Breast epithelium (tissue), 4 donors: ENCODE data around the gene EIF2S2. TPM values are rescaled to one million over a fixed set of nuclear protein-coding genes. Genes with fewer than 3 reads are reported as not detected.

Source experiments
- DNase-seq, 2 donors: peaks; one replicate each; pipeline ENCODE4 v3.0.0-alpha.2; 2019; ENCODE audit warnings: low spot score in 2 of 2
- H3K27ac ChIP-seq, 2 donors: fragments of 200-600 bp; sonication (generic) in 1 of 2; one replicate each; pipeline ENCODE4 v1.5.1; 2016 to 2019; ENCODE audit warnings: mild to moderate bottlenecking in 1 of 2
- H3K27me3 ChIP-seq, 2 donors: fragments of 200-600 bp; sonication (generic) in 1 of 2; one replicate each; pipeline versions ENCODE4 v1.5.1 to v1.6.0; 2017 to 2019; ENCODE audit warnings: control low read depth in 1 of 2, mild to moderate bottlenecking in 1 of 2
- H3K36me3 ChIP-seq: fragments of 200-600 bp; one replicate; pipeline ENCODE4 v1.5.1; 2019
- H3K4me1 ChIP-seq, 2 donors: fragments of 200-600 bp; sonication (generic); one replicate each; pipeline ENCODE4 v1.5.1; 2016 to 2019; ENCODE audit warnings: control low read depth in 1 of 2
- H3K4me3 ChIP-seq, 3 donors: fragments of 200-600 bp; sonication (generic); 1 replicate in 2 of 3; 2 replicates in 1 of 3; pipeline ENCODE4 v1.5.1; 2016 to 2019; ENCODE audit warnings: mild to moderate bottlenecking in 3 of 3, moderate library complexity in 2 of 3
- H3K9me3 ChIP-seq, 2 donors: fragments of 200-600 bp; sonication (generic) in 1 of 2; one replicate each; pipeline ENCODE4 v1.5.1; 2016 to 2019; ENCODE audit warnings: control low read depth in 1 of 2
- CTCF ChIP-seq, 3 donors: fragments of 450-650 bp; IDR thresholded peaks; one replicate each; pipeline ENCODE4 v1.5.1; 2016 to 2017; ENCODE audit warnings: antibody characterized with exemption in 3 of 3, mild to moderate bottlenecking in 3 of 3, moderate library complexity in 3 of 3
- POLR2A ChIP-seq: fragments of 450-650 bp; IDR thresholded peaks from one replicate; pipeline ENCODE4 v1.6.1; 2016; ENCODE audit warnings: antibody characterized with exemption, mild to moderate bottlenecking, moderate library complexity
- POLR2AphosphoS5 ChIP-seq, 3 donors: sonication (generic); formaldehyde crosslinking; IDR thresholded peaks; one replicate each; pipeline ENCODE4 v1.6.1; 2017; ENCODE audit warnings: antibody characterized with exemption in 3 of 3
- intact Hi-C: fragments of 100-400 bp; cut with DNase I; formaldehyde crosslinking; loops from one replicate; pipeline ENCODE4 v1.15.1; 2023; ENCODE audit warnings: low total_unique reads
- total RNA-seq, 3 donors: library from RNA; depleted of rRNA; stranded (reverse); fragments of >200 nt; gene quantifications; one replicate each; pipeline ENCODE4 v1.1.0, GENCODE V29; 2016

EIF2S2 gene
- total RNA-seq, 3 donors from 2014 or later: 45.6 to 55.4 (median 45.8) TPM

DNA sequence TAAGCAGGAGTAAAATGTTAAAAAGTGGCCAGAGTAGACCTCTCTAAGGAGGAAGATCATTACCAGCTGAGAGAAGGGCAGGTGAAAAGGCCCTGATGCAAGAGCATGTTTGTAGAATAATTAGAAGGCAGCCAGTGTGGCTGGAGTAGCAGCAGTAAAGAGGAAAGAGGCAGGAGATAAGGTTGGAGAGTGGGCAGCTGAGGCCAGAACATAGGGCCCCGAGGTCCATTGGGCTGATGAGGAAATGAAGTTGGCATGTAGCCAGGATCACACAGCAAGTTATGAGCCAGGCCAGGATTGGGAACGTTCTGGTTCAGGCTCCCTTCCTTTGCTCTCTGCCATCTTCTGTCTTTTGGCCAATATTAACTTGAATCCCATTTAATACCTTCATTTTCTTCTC, 66.7 kb downstream of the EIF2S2 start:
- Histone ChIP-seq H3K27me3 (no peaks in the 10 kb centered on the region), H3K36me3 (no peaks in the 10 kb centered on the region), H3K4me3 (no peak overlapping the region), H3K4me1 (peaks cover 0 to 6% of the 10 kb centered on the region in 2 donors), H3K9me3 (no peaks in the 10 kb centered on the region), H3K27ac (no peak overlapping the region)
- intact Hi-C loops: no loop called here
- DNase-seq: no peak
- TF ChIP-seq CTCF (IDR thresholded peaks at IDR 0.05) (no peak), POLR2A (no peak), POLR2AphosphoS5 (IDR thresholded peaks at IDR 0.05) (no peak)

GRCh38 chr20:34043025-34043424, 69.0 kb downstream of the EIF2S2 start:
- TF ChIP-seq CTCF (IDR thresholded peaks at IDR 0.05) (no peak), POLR2A (no peak), POLR2AphosphoS5 (IDR thresholded peaks at IDR 0.05) (no peak)
- Histone ChIP-seq H3K4me1 (no peaks in the 10 kb centered on the region), H3K4me3 (no peak overlapping the region), H3K27me3 (no peaks in the 10 kb centered on the region), H3K36me3 (no peaks in the 10 kb centered on the region), H3K27ac (no peak overlapping the region), H3K9me3 (no peaks in the 10 kb centered on the region)
- intact Hi-C loops: no loop called here
- no peak for DNase-seq

- Histone ChIP-seq H3K27me3 (no peaks in the 10 kb centered on the region), H3K9me3 (no peaks in the 10 kb centered on the region), H3K4me1 (no peaks in the 10 kb centered on the region), H3K27ac (peak overlapping the region in 1 of 2 donors; percentile 23), H3K4me3 (no peak overlapping the region), H3K36me3 (no peaks in the 10 kb centered on the region)
- DNase-seq: no peak
- intact Hi-C loops: no loop called here
- TF ChIP-seq POLR2AphosphoS5 (IDR thresholded peaks at IDR 0.05): no peak
- no peak for TF ChIP-seq CTCF (IDR thresholded peaks at IDR 0.05)
- TF ChIP-seq POLR2A: no peak
Observed at GRCh38 chr20:34042262-34042661, 69.8 kb downstream of the EIF2S2 start.

DNA sequence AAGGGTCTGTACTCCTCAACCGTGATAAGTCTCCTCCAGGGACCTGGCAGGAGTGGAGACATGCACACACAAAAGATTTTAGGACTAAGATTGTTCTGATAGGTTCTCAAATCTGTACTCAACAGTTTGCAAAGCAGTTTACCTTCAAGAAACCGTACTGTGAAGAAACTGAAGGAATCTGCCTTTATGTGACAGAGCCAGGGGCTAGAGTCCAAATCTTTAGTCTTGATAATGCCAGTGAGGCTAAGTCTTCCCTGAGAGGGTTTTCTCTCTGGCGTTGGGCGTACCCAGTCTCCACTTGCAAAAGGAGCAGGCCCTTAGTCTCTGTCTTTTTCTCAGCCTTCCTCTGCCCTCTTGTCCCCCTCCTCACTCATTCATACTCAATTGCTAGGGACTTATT, 70.8 kb downstream of the EIF2S2 start:
- TF ChIP-seq POLR2A (no peak), POLR2AphosphoS5 (IDR thresholded peaks at IDR 0.05) (no peak)
- H3K27me3 ChIP-seq: no peaks in the 10 kb centered on the region
- no peaks in the 10 kb centered on the region for H3K9me3 ChIP-seq
- no peaks in the 10 kb centered on the region for H3K4me1 ChIP-seq
- no peaks in the 10 kb centered on the region for H3K36me3 ChIP-seq
- intact Hi-C loops: no loop called here
- DNase-seq: no peak
- H3K27ac ChIP-seq: no peak overlapping the region
- H3K4me3 ChIP-seq: no peak overlapping the region

DNA sequence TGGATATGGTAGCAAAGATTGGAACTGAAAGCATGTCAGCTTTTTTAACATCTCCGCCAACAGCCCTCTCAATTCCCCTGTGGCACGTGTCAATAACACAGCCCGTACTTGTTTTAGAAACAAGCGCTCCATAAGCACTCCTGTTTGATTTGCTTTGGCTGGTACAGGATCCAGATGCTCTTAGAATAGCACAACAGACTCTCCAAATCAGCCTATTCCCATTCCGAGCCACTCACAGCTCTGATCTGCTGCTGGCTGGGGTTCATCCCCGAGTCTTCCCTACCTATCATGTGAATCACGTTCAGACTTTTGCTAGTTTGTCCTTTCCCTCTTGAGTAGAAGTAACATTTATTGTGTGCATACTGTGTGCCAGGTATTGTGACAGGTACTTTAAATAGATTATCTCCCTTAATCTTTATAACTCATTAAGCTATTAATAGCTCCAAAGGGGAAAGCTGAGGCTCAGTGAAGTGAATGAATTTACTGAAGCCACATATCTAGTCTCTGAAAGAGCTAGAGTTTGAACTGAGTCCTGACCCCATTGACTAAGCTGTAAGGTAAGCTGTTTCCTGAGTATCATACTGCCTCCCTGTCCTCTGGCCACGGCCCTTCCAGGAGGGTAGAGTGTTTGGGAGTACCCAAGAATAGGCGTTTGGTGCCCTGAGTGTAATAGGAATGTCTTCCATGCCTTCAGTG, 71.6 kb downstream of the EIF2S2 start:
- no peaks in the 10 kb centered on the region for H3K27me3 ChIP-seq
- no peak for DNase-seq
- H3K9me3 ChIP-seq: no peaks in the 10 kb centered on the region
- no peaks in the 10 kb centered on the region for H3K4me1 ChIP-seq
- H3K27ac ChIP-seq: no peak overlapping the region
- TF ChIP-seq POLR2AphosphoS5 (IDR thresholded peaks at IDR 0.05) (no peak), CTCF (IDR thresholded peaks at IDR 0.05) (no peak), POLR2A (no peak)
- no peak overlapping the region for H3K4me3 ChIP-seq
- no peaks in the 10 kb centered on the region for H3K36me3 ChIP-seq
- intact Hi-C loops: no loop called here

Other genes starting within 250 kb of the EIF2S2 start
- gene RALY, start 118.3 kb downstream of the EIF2S2 start, total RNA-seq: 100 to 1,000 TPM in 1 of 3 donors, 10 to 100 TPM in 2; 73.5 to 120 (median 96.4) TPM
- under 1 TPM in 1 of 3 donors, not detected in 2; 0.96 TPM for gene ASIP, start 129.2 kb upstream of the EIF2S2 start, total RNA-seq
- 100 to 1,000 TPM in 1 of 3 donors, 10 to 100 TPM in 2; 66.9 to 105 (median 88.4) TPM for gene AHCY, start 191.1 kb upstream of the EIF2S2 start, total RNA-seq